DOHH2 (cell line): Measurements from ENCODE around the gene GOLGA8J.
"Not testable (repeated sequence)": the region's sequence is repeated elsewhere in the genome, so short reads cannot be mapped to it uniquely, and the experiment has no call there.

Source experiments
- H3F3A ChIP-seq: fragments of 200-600 bp; sonication (generic), shearing (Covaris generic); 2 replicates; pipeline ENCODE4 v1.6.0; 2016; ENCODE audit warnings: antibody characterized with exemption, mild to moderate bottlenecking; ENCODE audit not compliant: control insufficient read depth, insufficient read depth
- H3K27ac ChIP-seq: fragments of 200-600 bp; sonication (generic); 2 replicates; pipeline ENCODE4 v1.5.1; 2014; ENCODE audit warnings: low read depth, mild to moderate bottlenecking, low read length, moderate library complexity
- H3K27me3 ChIP-seq: fragments of 200-600 bp; sonication (generic); 2 replicates; pipeline ENCODE4 v1.6.1; 2014; ENCODE audit warnings: mild to moderate bottlenecking, low read length, mixed read lengths; ENCODE audit not compliant: control insufficient read depth
- H3K36me3 ChIP-seq: fragments of 200-600 bp; sonication (generic); 2 replicates; pipeline ENCODE4 v1.6.1; 2014; ENCODE audit warnings: mild to moderate bottlenecking, low read length, moderate library complexity, mixed read lengths; ENCODE audit not compliant: control insufficient read depth
- H3K4me1 ChIP-seq: fragments of 200-600 bp; sonication (generic); 2 replicates; pipeline ENCODE4 v1.6.1; 2014; ENCODE audit warnings: mild to moderate bottlenecking, low read length, mixed read lengths; ENCODE audit not compliant: control insufficient read depth
- H3K4me2 ChIP-seq: fragments of 200-600 bp; sonication (generic); 2 replicates; pipeline ENCODE4 v1.6.0; 2014; ENCODE audit warnings: mild to moderate bottlenecking, low read length, moderate library complexity
- H3K4me3 ChIP-seq: fragments of 200-600 bp; sonication (generic); 2 replicates; pipeline ENCODE4 v1.5.1; 2014; ENCODE audit warnings: mild to moderate bottlenecking, low read length, mixed read lengths
- H3K79me2 ChIP-seq: fragments of 200-600 bp; sonication (generic); 2 replicates; pipeline ENCODE4 v1.6.1; 2014; ENCODE audit warnings: mild to moderate bottlenecking, low read length, mixed read lengths; ENCODE audit not compliant: control insufficient read depth
- H3K9me2 ChIP-seq: fragments of 200-600 bp; sonication (generic); replicated peaks from 2 replicates; pipeline ENCODE4 v1.6.1; 2014; ENCODE audit warnings: mild to moderate bottlenecking, low read length, mixed read lengths; ENCODE audit not compliant: control insufficient read depth
- H3K9me3 ChIP-seq: fragments of 200-600 bp; sonication (generic); 2 replicates; pipeline ENCODE4 v1.6.1; 2014; ENCODE audit warnings: antibody characterized with exemption, low read length, mixed read lengths; ENCODE audit not compliant: control insufficient read depth, insufficient read depth
- H4K20me1 ChIP-seq: fragments of 200-600 bp; sonication (generic); 2 replicates; pipeline ENCODE4 v1.6.0; 2014; ENCODE audit warnings: low read depth, mild to moderate bottlenecking, antibody characterized with exemption, low read length, moderate library complexity; ENCODE audit not compliant: control insufficient read depth, insufficient read depth
- CTCF ChIP-seq: fragments of 200-600 bp; sonication (generic); IDR thresholded peaks from one replicate; pipeline ENCODE4 v1.5.1; 2014; ENCODE audit warnings: antibody characterized with exemption, mild to moderate bottlenecking, low read depth, low read length; ENCODE audit not compliant: poor library complexity, severe bottlenecking
- EZH2phosphoT487 ChIP-seq: fragments of 200-600 bp; sonication (generic); IDR thresholded peaks from 2 replicates; pipeline ENCODE4 v1.6.1; 2017; ENCODE audit warnings: borderline replicate concordance, mild to moderate bottlenecking, antibody characterized with exemption, low read length, moderate library complexity, mixed read lengths

The GOLGA8J gene

DNA sequence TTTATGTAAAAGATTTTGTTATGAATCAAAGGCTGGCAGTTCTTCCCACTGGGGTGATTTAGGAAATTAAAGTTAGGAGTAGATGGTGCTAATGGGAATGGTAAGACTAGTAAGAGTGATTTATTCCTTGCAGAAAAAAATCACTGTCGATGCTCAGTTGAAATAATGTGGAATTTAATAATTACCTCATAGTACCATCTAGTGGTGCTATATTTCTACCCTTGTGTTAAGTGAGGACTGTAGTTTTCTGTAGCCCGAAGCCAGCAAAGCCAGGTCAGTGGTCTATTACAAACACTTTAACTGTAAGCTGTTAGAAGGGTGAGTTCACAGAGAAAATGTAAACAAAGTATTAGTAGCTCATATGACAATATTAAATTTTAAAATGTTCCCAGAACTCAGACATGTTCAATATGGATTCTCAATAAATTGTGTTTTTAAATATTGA, 39.5 kb upstream of the GOLGA8J start:
- no peaks in the 10 kb centered on the region for H3F3A ChIP-seq
- no peak overlapping the region for H3K27ac ChIP-seq
- no peak overlapping the region for H3K4me3 ChIP-seq
- no peaks in the 10 kb centered on the region for H3K4me1 ChIP-seq
- H3K9me3 ChIP-seq, result no peaks in the 10 kb centered on the region
- H3K9me2 ChIP-seq, result no peaks in the 10 kb centered on the region
- no peaks in the 10 kb centered on the region; the same call in 1 of the 2 replicates for H3K27me3 ChIP-seq
- TF ChIP-seq EZH2phosphoT487 (no peak), CTCF (peak; percentile 15)
- H3K36me3 ChIP-seq, result no peaks in the 10 kb centered on the region
- H4K20me1 ChIP-seq, result no peaks in the 10 kb centered on the region
- H3K4me2 ChIP-seq, result no peak overlapping the region
- no peaks in the 10 kb centered on the region for H3K79me2 ChIP-seq

DNA sequence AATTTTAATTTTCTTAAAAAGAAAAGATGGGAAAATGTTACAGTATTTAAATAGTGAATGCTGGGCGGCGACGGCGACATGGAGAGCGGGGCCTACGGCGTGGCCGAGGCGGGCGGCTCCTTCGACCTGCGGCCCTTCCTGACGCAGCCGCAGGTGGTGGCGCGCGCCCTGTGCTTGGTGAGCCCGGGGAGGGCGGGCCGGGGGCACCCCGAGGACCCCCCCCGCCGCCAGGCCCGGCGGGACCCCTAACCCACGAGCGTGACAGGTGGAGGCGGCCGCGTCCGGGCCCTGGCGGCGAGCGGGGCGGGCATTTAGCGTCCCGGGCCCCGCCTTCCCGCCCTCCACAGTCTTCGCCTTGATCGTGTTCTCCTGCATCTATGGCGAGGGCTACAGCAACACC, 38.4 kb upstream of the GOLGA8J start:
- H3K27ac ChIP-seq, result no peak overlapping the region
- no peak overlapping the region for H3K4me2 ChIP-seq
- H3K4me3 ChIP-seq, result no peak overlapping the region
- TF ChIP-seq CTCF (no peak), EZH2phosphoT487 (no peak)
- H4K20me1 ChIP-seq, result no peaks in the 10 kb centered on the region
- no peaks in the 10 kb centered on the region for H3K79me2 ChIP-seq
- no peaks in the 10 kb centered on the region for H3K9me2 ChIP-seq
- H3K36me3 ChIP-seq, result no peaks in the 10 kb centered on the region
- no peaks in the 10 kb centered on the region for H3K4me1 ChIP-seq
- H3F3A ChIP-seq, result no peaks in the 10 kb centered on the region
- no peaks in the 10 kb centered on the region for H3K9me3 ChIP-seq
- H3K27me3 ChIP-seq, result no peaks in the 10 kb centered on the region; the same call in 1 of the 2 replicates

- not testable (repeated sequence) for H3K27me3 ChIP-seq, H3K36me3 ChIP-seq, H3K27ac ChIP-seq, H4K20me1 ChIP-seq, H3K4me1 ChIP-seq, H3K9me3 ChIP-seq, H3K4me2 ChIP-seq, H3K79me2 ChIP-seq, H3F3A ChIP-seq, H3K9me2 ChIP-seq, H3K4me3 ChIP-seq
Measured at GRCh38 chr15:30044826-30045225, 37.9 kb upstream of the GOLGA8J start.

DNA sequence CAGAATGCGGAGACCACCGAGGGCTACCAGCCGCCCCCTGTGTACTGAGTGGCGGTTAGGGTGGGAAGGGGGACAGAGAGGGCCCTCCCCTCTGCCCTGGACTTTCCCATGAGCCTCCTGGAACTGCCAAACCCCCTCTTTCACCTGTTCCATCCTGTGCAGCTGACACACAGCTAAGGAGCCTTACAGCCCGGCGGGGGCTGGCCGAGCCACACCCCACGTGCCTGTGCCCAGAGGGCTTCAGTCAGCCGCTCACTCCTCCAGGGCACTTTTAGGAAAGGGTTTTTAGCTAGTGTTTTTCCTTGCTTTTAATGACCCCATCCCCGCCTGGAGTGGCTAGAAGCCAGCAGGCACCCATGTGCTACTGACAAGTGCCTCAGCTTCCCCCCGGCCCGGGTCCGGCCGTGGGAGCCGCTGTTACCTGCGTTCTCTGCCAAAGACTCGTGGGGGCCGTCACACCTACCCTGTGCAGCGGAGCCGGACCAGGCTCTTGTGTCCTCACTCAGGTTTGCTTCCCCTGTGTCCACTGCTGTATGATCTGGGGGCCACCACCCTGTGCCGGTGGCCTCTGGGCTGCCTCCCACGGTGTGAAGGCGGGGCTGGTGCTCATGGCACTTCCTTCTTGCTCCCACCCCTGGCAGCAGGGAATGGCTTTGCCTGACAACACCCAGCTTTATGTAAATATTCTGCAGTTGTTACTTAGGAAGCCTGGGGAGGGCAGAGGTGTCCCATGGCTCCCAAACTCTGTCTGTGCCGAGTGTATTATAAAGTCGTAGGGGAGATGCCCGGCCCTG, 37.3 kb upstream of the GOLGA8J start:
- not testable (repeated sequence) for H3K79me2 ChIP-seq, H3F3A ChIP-seq, H3K4me2 ChIP-seq, H3K4me3 ChIP-seq, H3K27me3 ChIP-seq, H3K9me3 ChIP-seq, H3K36me3 ChIP-seq, H3K9me2 ChIP-seq, H4K20me1 ChIP-seq, H3K27ac ChIP-seq, H3K4me1 ChIP-seq
